ENCODE measurements around the gene ITGAV.

The ITGAV gene

GRCh38 chr2:186721956-186722355 is 132.1 kb downstream of the ITGAV start:
- no peak for TF ChIP-seq POLR2AphosphoS5 (IDR thresholded peaks at IDR 0.05; ENCODE audit: low read depth, low read length)
- TF ChIP-seq FOXP2 (optimal IDR thresholded peaks at IDR 0.05; ENCODE audit: borderline replicate concordance, extremely low read depth, extremely low read length, insufficient read depth): no peak
- TF ChIP-seq, protein P1, sequence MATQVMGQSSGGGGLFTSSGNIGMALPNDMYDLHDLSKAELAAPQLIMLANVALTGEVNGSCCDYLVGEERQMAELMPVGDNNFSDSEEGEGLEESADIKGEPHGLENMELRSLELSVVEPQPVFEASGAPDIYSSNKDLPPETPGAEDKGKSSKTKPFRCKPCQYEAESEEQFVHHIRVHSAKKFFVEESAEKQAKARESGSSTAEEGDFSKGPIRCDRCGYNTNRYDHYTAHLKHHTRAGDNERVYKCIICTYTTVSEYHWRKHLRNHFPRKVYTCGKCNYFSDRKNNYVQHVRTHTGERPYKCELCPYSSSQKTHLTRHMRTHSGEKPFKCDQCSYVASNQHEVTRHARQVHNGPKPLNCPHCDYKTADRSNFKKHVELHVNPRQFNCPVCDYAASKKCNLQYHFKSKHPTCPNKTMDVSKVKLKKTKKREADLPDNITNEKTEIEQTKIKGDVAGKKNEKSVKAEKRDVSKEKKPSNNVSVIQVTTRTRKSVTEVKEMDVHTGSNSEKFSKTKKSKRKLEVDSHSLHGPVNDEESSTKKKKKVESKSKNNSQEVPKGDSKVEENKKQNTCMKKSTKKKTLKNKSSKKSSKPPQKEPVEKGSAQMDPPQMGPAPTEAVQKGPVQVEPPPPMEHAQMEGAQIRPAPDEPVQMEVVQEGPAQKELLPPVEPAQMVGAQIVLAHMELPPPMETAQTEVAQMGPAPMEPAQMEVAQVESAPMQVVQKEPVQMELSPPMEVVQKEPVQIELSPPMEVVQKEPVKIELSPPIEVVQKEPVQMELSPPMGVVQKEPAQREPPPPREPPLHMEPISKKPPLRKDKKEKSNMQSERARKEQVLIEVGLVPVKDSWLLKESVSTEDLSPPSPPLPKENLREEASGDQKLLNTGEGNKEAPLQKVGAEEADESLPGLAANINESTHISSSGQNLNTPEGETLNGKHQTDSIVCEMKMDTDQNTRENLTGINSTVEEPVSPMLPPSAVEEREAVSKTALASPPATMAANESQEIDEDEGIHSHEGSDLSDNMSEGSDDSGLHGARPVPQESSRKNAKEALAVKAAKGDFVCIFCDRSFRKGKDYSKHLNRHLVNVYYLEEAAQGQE (IDR thresholded peaks at IDR 0.05; ENCODE audit: insufficient read depth in 1 of 2, low read depth in 2 of 2, low read length in 2 of 2): no peak
- no peak for TF ChIP-seq SIN3A (IDR thresholded peaks at IDR 0.05; ENCODE audit: borderline replicate concordance, insufficient read depth, low read length)
- no peak for TF ChIP-seq TAF1 (IDR thresholded peaks at IDR 0.05; ENCODE audit: borderline replicate concordance, insufficient read depth, low read length)

DNA sequence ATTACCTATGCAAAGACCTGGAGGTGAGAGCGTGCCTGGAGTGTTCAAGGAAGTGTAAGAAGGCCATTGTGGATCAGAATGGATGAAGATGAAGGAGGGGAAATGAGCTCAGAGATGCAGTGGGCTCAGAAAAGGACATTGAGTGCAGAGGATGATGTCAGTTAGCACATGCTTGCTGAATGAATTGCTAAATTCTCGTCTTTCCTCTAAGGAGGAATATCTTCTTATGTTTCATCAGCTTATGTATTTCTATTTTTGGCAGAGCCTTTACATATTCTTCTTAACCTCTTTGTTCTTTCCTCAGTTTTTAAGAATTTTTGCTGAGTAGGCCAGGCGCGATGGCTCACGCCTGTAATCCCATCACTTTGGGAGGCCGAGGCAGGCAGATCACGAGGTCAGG is 134.9 kb downstream of the ITGAV start:
- no peak for TF ChIP-seq SIN3A (IDR thresholded peaks at IDR 0.05; ENCODE audit: borderline replicate concordance, insufficient read depth, low read length)
- TF ChIP-seq TAF1 (IDR thresholded peaks at IDR 0.05; ENCODE audit: borderline replicate concordance, insufficient read depth, low read length): no peak
- TF ChIP-seq, protein P1 (IDR thresholded peaks at IDR 0.05; ENCODE audit: insufficient read depth in 1 of 2, low read depth in 2 of 2, low read length in 2 of 2): no peak
- no peak for TF ChIP-seq POLR2AphosphoS5 (IDR thresholded peaks at IDR 0.05; ENCODE audit: low read depth, low read length)
- TF ChIP-seq FOXP2 (optimal IDR thresholded peaks at IDR 0.05; ENCODE audit: borderline replicate concordance, extremely low read depth, extremely low read length, insufficient read depth): no peak

DNA sequence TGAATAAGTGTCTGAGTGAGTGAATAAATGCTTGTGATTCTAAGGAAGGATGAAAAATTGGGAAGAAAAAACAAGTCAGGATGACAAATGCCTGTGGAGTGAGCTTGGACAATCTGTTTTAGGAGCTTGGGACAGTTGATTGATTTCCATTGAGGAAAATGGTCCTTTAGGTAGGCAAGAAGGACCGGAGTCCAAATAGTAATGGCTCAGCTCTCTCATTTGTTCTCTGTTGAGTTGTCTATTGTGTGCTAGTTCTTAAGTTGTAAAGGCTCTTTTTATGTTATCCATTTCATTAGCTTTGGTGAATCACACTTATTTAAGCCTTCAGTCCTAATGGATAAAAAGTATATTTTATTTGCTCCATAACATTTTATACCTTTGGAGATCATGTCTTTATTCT is 135.9 kb downstream of the ITGAV start:
- no peak for TF ChIP-seq POLR2AphosphoS5 (IDR thresholded peaks at IDR 0.05; ENCODE audit: low read depth, low read length)
- no peak for TF ChIP-seq TAF1 (IDR thresholded peaks at IDR 0.05; ENCODE audit: borderline replicate concordance, insufficient read depth, low read length)
- TF ChIP-seq, protein P1 (IDR thresholded peaks at IDR 0.05; ENCODE audit: insufficient read depth in 1 of 2, low read depth in 2 of 2, low read length in 2 of 2): no peak

- TF ChIP-seq TAF1 (IDR thresholded peaks at IDR 0.05; ENCODE audit: borderline replicate concordance, insufficient read depth, low read length): no peak
- TF ChIP-seq, protein P1 (IDR thresholded peaks at IDR 0.05; ENCODE audit: insufficient read depth in 1 of 2, low read depth in 2 of 2, low read length in 2 of 2): no peak
- no peak for TF ChIP-seq SIN3A (IDR thresholded peaks at IDR 0.05; ENCODE audit: borderline replicate concordance, insufficient read depth, low read length)
- TF ChIP-seq FOXP2 (optimal IDR thresholded peaks at IDR 0.05; ENCODE audit: borderline replicate concordance, extremely low read depth, extremely low read length, insufficient read depth): no peak
- no peak for TF ChIP-seq POLR2AphosphoS5 (IDR thresholded peaks at IDR 0.05; ENCODE audit: low read depth, low read length)
These were observed 137.1 kb downstream of the ITGAV start for GRCh38 chr2:186726938-186727337.

GRCh38 chr2:186728631-186729030 is 138.8 kb downstream of the ITGAV start:
- TF ChIP-seq SIN3A (IDR thresholded peaks at IDR 0.05; ENCODE audit: borderline replicate concordance, insufficient read depth, low read length): no peak

All from PFSK-1 (cell line).